UCSD-AML1 (cell line): ENCODE results near the gene ALG9.

Source experiments
- DNase-seq: peaks from one replicate; lab custom pipeline; 2025; ENCODE audit not compliant: unreplicated experiment; lab: John Stamatoyannopoulos, UW

ALG9 gene, protein sequence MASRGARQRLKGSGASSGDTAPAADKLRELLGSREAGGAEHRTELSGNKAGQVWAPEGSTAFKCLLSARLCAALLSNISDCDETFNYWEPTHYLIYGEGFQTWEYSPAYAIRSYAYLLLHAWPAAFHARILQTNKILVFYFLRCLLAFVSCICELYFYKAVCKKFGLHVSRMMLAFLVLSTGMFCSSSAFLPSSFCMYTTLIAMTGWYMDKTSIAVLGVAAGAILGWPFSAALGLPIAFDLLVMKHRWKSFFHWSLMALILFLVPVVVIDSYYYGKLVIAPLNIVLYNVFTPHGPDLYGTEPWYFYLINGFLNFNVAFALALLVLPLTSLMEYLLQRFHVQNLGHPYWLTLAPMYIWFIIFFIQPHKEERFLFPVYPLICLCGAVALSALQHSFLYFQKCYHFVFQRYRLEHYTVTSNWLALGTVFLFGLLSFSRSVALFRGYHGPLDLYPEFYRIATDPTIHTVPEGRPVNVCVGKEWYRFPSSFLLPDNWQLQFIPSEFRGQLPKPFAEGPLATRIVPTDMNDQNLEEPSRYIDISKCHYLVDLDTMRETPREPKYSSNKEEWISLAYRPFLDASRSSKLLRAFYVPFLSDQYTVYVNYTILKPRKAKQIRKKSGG

DNA sequence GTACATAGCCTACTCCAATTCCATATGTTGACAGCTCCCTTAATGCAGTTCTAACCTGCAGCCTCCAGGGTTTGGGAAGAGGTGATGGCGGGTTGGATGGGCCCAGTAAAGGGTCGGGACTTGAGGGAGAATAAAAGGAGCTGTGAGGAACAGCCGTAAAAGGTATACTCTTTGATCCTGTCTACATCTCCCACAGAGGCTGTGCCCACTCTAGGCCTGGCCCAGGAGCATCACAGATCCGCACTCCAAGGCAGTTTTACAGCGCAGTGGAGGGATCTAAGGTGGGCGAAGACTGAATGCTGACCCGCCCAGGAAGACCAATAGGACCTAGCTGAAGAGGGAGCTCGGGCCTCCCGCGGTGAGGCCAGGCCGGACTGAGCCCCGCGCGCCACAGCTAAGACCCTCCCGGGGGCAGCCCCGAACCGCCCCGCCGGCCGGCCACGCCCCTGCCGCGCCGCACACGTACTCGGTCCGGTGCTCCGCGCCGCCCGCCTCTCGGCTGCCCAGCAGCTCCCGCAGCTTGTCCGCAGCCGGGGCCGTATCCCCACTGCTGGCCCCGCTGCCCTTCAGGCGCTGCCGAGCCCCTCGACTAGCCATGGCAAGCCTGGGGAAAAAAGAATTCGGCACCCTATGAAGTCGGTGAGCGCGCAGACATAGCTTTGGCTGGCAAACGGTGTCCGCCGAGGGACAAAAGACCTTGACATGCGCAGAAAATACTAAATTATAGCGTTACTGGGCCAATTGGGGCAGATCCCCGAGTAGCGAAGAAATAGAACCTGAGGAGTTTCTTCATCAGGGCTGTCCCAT lies at the start of gene ALG9:
TSS of gene ALG9 (minus strand) at position 696 of the 807 bp plus-strand sequence. CDS start at position 597, 99 bp downstream.
- DNase-seq, result peak; percentile 87

DNA sequence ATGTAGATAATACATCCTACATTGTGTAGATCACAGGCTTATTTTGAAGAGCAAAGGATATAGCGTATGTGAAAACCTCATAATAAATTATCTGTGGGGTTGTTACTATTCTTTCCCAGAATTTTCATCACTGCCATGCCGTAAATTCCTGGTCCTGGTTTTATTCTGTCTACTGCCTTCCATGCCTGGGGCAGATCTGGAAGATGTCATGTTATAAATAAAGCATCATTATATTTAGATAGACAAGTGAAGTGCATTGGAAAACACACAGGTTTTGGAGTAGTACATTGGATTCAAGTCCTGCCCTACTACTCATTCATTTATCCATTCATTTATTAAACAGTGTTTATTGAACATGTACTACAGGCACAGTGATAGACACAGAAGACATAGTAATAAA lies 49.5 kb upstream of the ALG9 start:
- DNase-seq, result no peak

DNA sequence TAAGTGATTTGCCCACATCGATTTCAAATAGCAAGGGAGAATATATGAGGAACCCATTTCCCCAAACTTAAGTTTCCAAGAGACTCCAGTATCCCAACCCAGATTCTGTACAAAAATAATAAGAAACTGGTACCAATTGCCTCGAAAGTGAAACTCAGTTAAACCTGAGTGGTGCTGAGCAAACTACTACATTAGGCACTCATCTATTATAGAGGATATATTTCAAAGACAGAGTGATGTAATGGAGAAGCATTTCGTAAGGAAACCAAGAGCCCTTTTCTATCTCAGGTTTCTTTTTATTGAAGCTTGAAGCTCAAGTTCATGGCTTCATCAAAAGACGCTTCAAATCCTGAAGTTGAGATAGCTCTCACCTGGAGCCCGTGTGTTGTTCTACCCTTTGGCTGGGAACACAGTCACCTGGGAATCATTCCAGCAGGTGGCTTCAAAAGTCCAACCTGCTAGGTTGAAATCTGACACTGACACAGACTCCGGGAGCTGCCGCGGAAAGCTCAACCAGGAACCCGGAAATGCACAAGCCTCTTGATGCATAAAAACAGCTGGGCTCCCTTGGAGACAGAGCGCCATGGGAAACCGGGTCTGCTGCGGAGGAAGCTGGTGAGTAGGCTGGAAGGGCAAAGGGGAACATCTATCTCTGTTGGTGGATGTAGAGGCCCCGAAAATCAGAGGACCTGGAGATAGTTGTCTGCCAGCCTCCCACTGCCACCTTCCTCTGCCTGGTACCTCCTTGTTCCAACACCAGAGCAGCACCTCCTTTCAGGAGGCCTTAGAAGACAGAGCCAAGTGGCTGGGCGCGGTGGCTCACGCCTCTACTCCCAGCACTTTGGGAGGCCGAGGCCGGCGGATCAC lies 47.2 kb upstream of the ALG9 start, which contains the start of gene C11orf52:
TSS of gene C11orf52 (plus strand) at position 524 of the 867 bp plus-strand sequence. CDS start at position 584, 60 bp downstream.
- DNase-seq, result no peak

DNA sequence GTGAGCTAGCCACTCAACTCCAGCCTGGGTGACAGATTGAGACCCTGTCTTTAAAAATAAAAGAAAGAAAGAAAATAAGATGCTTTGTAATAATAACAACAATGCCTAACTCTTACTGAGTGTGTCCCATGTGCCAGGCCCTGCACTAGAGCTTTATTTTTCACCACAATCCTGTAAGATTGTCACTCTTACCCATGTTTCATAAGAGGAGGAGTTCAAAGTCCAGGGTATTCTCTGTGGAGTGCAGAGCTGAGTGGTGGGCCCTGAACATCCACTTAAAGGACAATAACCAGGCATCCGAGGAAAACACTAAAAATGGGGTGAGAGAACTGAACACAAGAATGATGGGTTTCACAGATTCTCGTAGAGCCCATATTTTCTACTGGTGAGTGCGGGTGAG lies 46.4 kb upstream of the ALG9 start:
- DNase-seq, result no peak

DNA sequence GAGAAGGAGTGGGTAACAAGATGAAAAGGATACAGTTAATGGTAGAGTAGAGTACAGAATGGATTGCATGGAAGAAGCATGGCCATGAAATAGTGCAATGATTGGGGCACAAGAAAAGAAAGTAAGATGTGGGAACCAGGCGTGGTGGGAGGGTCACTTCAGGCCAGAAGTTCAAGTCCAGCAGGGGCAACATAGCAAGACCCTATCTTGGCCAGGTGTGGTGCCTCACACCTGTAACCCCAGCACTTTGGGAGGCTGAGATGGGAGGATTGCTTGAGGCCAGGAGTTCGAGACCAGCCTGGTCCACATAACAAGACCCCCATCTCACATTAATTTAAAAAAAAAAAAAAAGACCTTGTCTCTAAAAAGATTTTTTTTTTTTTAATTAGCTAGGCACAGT lies 45.9 kb upstream of the ALG9 start:
- no peak for DNase-seq

DNA sequence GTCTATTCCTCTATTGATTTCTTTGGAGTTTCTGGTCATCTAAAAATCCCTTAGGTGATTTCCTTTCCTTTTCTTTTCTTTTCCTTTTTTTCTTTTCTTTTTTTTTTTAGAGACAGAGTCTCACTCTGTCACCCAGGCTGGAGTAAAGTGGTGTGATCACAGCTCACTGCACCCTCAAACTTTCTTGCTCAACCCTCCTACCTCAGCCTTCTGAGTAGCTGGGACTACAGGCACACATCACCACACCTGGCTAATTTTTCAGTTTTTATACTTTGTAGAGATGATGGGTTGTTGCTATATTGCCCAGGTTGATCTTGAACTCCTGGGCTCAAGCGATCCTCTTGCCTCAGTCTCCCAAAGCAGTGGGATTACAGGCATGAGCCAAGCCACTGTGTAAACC lies 45.4 kb upstream of the ALG9 start:
- DNase-seq, result no peak

DNA sequence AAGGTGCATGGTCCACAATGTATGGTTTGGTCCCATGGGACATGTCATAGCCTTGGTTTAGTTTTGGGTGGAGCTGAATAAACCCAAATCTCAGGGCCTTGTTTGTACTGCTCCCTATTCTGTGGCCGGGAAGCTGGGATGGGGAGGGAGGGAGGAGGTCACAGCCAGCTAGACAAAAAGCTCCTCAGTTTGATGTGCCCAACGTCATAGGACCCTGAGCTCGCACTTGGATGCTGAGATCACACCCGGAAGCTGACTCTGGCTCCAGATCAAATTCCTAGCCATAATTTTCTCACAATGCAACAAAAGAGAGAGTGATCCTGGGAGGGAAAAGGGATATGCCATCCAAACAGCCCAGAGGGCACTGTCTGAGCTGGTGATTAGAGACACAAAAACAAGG lies 42.6 kb upstream of the ALG9 start:
- DNase-seq, result no peak

DNA sequence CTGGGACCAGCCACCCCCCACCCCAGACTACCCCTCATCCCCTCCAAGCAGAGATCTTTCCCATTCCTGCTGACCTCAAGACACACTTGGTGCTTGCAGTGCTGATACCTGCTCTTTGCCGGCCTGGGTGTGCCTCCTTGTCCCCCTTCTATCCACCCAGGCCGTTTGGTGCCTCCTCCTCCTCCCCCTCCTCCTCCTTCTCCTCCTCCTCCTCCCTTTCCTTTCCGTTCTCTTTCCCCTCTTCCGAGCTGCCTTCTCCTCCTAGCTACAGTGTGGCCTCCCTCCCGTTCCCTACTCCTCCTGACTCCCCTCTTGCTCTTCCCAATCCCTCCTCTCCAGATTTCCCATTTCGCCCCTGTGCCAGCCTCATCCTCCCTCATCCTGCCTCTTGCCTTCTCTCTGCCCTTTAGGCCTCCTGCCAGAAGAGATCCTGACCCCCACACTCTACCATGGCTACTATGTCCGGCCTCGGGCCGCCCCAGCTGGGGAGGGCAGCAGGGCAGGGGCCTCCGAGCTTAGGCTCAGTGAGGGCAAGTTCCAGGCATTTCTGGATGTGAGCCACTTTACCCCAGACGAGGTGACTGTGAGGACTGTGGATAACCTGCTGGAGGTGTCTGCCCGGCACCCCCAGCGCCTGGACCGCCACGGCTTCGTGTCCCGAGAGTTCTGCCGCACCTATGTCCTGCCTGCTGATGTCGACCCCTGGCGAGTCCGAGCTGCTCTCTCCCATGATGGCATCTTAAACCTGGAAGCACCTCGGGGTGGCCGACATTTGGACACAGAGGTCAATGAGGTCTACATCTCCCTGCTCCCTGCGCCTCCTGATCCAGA lies 41.9 kb upstream of the ALG9 start:
- no peak for DNase-seq

DNA sequence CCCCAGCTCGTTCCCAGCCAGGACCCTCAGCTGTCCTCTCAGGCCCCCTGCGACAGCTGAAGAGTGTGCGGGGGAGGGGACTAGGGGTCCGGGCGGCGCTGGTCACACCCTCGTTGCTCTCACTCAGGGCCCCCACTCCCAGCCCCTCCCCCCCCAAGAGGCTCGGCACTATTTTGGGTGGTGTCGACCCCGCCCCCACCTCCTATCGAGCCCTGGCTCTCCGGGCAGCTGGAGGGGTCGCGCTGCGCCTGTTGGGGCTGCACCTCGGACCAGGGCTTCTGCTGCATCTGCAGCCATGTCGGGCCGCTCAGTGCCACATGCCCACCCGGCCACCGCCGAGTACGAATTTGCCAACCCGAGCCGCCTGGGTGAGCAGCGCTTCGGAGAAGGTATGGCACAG lies 41.2 kb upstream of the ALG9 start, which contains the start of gene HSPB2:
TSS of gene HSPB2 (plus strand) at position 200 of the 400 bp plus-strand sequence. CDS start at position 296, 96 bp downstream.
- no peak for DNase-seq

DNA sequence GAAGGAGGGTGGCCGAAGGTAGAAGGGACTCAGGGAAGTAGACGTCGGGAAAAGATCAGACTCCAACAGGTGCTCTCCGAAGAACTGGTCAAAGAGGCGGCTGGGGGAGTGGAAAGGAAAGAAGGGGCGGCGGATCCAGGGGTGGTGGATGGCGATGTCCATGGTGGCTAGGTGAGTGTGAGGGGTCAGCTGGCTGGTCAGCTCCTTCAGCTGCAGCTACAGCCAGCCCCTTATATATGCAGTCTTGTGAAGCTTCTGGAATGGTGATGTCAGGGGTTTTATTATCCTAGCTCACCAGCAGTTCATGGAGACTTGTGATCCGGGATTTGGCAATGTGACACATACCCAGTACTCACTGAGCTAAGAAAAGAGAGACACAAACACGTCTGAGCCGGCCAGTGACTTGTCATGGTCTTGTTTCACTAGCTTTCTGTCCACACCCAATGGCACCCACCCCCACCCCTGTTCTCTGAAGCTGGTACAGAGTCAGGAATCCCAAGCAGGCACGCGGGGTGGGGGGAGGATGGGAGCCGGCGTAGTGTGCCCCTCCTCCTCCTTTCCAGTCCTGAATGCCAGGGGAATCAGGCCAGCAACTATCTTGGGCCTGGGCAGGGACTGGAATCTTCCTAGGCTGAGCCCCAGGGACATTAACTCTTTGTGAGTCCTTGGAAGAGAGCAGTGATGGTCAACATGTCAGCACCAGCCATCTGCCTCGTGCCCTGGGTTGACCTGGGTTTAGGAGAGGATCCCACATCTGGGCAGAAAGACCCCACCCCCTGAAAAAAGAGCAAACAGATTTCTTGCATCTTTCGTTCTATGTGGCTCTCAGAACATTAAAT lies 40.4 kb upstream of the ALG9 start, which contains the start of gene CRYAB:
TSS of gene CRYAB (minus strand) at position 208 of the 839 bp plus-strand sequence. CDS start at position 162, 46 bp downstream.
- no peak for DNase-seq

DNA sequence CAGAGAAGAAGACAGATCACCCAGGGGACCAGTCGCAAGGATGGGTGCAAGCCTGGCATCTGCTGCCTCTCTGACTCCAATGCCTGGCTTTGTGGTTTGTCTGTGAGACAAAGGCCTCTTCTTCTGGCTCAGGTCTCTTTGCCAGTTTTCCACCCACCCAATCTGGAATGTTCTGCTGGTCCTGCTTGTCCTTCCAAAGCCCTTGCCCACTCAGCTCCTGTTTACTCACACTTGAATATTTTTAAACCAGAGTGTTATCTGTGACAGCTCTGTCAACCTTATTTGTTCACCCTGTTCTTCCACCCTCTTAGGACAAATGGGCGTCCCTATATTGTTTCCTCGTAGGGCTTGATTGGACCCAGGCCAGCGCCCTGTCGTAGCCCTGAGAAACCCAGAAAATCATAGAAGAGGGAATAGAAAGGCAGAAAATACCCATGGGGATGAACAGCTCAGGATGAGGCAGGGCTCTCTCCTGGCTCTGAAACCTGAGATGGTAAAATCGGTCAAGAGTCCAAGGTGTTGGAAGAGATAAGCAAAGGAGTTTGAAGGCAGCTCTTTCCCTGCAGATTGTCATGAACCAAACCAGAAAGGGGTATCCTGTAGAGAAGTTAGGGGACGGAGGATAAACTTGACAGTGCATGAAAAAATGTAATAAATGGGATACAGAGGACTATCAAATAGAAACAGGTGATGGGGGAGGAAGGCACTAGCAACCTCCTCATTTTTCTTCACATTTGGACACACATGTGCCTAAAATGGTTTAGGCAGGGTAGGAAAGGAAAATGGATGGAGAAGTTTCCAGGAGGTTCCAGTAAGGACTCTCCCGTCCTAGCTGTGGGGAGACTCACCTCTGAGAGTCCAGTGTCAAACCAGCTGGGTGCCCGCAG lies 39.5 kb upstream of the ALG9 start:
- no peak for DNase-seq

DNA sequence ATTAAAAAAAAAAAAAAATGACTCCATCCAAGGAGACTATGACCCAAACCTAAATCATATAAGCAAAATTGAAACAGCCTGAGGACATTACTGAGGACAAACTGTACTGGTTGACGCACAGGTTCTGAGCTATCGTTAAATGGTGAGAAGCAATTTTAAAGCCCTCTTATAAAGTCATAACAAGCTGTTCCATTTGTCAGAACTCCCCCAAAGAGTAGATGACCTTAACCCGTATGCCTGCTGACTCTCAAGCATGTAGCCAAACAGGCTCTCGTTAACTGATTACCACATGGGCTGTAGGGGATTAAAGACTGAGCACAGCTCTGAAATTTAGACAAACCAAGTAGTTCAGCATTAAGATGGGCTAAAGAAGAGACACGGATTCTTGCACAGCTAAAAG lies 38.0 kb upstream of the ALG9 start:
- no peak for DNase-seq

DNA sequence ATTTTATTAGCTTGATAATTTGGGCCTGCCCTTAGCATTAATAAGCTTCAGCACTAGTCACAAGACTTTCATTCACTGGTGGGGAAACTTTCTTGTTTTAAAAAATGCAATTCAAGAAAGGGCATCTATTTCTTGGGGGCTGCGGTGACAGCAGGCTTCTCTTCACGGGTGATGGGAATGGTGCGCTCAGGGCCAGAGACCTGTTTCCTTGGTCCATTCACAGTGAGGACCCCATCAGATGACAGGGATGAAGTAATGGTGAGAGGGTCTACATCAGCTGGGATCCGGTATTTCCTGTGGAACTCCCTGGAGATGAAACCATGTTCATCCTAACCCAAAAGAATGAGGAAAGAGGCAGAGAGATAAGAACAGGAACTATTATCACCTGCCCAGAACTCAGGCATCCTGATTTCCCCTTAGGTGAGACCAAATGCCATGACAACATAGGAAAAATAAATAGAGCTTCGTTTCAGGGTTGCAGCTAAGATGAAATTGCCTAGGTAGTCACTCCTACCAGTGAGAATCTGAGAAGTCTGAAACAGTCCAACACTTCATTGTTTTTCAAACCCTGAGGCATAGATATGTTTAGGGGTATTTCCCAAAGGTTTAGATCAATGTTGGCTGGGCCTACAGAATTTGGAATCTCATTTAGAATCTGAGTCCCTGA lies 37.4 kb upstream of the ALG9 start:
- no peak for DNase-seq

DNA sequence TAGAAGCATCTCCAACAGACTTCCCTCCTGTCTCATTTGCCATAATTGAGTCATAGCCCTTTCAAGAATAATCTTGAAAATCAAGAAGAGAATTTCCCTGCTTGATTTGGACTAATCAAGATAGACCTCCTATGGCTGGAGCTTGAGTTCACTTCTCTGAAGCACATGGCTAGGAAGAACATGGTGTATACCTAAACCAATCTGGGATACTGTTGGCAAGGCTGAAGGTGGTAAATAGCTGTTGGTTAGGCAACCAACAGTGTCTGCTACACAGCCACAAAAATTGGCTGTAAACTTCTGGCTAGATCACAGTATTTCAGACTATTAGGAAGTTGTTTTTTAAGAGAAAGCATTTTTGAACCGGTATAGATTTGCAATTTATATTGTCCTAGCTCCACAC lies 35.3 kb upstream of the ALG9 start:
- DNase-seq, result no peak

DNA sequence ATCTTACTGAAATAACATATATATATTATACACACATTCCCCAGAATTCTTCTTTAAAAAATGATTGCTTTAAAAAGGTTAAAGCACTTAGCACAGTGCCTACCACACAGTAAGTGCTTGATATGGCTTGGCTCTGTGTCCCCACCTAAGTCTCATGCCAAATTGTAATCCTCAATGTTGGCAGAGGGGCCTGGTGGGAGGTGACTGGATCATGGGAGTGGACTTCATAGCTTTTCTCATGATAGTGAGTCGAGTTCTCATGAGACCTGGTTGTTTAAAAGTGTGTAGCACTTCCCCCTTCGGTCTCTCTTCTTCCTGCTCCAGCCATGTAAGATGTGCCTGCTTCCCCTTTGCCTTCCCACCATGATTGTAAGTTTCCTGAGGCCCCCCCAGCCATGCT lies 34.0 kb upstream of the ALG9 start:
- no peak for DNase-seq

DNA sequence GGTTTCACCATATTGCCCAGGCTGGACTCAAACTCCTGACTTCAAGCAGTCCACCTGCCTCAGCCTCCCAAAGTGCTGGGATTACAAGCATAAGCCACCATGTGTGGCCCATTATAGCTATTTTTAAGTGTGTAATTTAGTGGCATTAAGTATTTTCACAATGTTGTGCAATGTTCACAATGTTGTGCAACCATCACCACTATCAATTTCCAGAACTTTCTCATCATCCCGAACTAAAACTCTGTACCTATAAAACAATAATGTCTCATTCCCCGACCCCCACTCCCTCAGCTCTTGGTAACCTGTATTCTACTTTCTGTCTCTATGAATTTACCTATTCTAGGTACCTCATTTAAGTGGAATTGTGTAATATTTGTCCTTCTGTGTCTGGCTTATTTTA lies 15.5 kb upstream of the ALG9 start:
- DNase-seq, result no peak

DNA sequence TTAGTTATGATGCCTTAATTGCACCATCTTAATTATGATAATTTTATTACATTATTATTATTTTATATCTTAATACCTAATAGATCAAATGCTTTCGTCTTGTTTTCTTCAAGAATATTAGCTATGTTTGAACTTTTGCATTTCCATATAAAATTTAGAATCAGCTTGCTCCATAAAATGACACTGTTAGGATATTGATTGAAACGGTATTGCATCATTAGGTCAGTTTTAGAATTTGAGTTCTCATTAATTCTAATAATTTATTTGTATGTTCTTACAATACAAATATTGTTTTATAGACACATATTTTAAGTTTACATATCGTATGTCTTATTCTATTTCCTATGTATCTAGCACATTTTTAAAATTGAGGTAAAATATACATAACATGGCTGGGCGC lies 14.7 kb upstream of the ALG9 start:
- no peak for DNase-seq
